NCI-H2029 (cell line): ENCODE measurements around the gene RAB3IL1.
"Not testable (repeated sequence)": the region's sequence is repeated elsewhere in the genome, so short reads cannot be mapped to it uniquely, and the experiment has no call there.

Experiments
- DNase-seq: peaks from one replicate; lab custom pipeline; 2025; lab: John Stamatoyannopoulos, UW

The RAB3IL1 gene

GRCh38 chr11:61885784-61886580, 31.4 kb downstream of the RAB3IL1 start:
- no peak for DNase-seq

DNA sequence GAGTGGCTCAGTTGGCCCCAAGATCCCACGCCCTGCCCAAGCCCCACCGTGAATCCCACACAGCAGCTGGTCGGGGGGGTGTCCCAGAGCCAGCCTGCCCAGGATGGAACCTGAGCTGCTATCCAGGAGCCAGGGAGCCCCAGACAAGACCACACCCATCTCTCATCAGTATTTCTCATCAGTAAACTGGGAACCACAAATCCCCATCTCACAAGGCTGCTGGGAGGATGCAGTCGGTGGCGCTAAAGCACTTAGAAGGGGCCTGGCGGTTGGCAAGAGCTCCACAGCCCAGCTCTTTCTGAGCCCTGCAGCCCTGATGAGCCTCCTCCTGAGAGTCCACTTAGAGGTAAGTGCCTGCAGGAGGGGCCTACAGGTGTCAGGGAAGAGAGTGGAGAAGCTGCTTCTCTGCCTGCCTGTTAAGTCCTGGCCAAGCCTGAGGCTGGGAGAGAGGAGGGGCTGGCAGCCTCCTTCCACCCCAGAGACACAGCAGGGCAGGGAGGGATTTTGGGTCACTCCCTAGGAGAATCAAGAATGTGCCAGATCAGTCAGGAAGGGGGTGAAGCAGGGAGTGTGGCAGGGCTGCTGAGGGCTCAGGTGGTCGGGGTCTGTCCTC, 32.1 kb downstream of the RAB3IL1 start:
- DNase-seq: no peak

DNA sequence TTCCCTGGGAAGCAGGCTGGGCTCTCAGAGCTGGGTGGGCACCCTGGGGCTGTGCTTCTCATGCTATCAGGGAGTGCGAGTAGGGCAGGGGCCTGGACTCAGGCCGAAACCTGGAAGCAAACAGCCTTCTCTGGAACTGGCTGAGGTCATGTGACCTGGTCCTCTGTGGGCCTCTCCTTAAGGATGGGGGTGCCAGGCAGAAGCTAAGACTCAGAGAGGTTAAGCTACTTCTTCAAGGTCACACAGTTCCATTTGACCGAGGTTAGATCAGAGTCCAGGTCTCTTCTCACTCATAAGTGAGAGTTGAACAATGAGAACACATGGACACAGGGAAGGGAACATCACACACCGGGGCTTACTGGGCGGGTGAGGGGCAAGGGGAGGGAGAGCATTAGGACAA, 33.4 kb downstream of the RAB3IL1 start:
- no peak for DNase-seq

GRCh38 chr11:61883327-61883726, 34.0 kb downstream of the RAB3IL1 start:
- no peak for DNase-seq

GRCh38 chr11:61882879-61883278, 34.5 kb downstream of the RAB3IL1 start:
- no peak for DNase-seq

DNA sequence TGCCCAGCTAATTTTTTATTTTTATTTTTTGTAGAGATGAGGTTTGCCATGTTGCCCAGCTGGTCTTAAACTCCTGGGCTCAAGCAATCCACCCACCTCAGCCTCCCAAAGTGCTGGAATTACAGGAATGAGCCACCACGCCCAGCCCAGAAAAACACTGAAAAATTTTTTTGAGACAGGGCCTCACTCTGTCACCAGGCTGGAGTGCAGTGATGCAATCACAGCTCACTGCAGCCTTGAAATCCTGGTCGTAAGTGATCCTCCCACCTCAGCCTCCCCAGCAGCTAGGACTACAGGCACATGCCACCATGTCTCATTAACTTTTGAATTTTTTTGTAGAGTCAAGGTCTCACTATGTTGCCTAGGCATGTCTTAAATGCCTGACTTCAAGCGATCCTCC, 35.1 kb downstream of the RAB3IL1 start:
- not testable (repeated sequence) for DNase-seq

DNA sequence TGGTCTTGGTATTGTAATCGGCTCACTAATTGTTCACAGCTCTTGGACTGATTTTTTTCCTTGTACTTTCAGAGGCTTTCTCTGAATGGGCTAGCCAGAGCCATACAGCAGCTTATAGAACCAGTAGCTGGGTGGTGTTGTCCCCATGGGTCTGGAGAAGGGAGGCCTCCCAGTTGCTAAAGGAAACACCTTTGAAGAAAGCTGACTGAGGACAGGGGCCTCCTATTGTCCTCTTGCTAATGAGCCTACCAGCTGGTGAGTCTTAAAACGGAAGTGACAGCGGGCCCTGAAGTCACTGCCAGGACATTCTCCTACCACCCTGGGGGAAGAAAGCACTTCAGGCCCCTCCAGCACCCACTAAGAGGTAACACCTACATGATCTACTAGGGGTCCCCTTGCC, 36.0 kb downstream of the RAB3IL1 start:
- no peak for DNase-seq

DNA sequence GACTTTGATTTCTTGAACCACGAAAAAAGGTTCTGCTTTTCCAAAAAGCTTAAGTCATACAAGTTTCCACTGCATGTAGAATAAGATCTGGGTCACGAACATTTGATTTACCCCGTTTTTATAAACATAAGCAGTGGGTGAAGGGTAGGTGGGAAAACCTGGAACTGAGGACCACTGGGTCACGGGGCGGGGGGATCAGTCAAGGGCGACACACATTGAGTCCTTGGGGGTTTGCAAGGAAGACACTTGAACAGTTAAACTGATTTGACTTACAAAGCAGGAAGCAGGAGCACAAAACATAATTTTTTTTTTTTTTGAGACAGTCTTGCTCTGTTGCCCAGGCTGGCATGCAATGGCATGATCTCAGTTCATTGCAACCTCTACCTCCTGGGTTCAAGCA, 36.9 kb downstream of the RAB3IL1 start:
- no peak for DNase-seq

DNA sequence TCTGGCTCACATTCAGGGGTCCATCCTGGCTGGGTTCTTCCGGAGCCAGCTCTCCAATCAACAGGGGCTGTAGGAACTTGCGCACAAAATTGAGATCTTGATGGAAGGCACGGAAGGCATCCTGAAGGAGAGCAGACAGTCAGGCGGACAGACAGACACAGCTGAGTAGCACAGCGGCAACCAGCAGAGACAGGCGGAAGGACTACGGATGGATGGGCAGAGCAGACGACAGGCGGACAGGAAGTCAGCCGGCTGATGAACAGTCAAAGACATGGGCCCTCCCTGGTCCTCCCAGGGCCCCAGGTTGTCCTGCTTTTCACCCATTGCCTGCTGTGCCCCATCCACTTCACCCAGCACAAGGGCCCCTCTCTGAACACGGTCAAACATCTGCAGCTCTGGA, 37.3 kb downstream of the RAB3IL1 start:
- DNase-seq: no peak

DNA sequence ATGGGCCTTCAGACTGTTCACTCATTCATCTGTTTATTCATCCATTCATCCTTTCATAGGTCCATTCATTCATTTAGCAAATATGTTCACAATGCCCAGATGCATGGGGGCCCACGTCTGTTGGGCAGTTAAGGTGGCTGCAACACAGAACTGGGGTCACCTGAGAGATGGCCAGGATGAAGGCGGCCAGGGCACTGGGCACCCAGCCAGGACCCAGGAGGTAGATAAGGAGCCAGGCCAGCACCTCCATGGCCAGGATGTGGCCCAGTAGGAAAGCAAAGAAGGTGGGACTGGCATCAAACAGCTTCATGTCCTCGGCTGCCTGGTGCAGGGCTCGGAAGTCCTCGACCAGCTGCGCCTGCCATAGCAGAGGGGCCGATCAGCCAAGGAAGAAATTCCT, 38.2 kb downstream of the RAB3IL1 start:
- DNase-seq: no peak

DNA sequence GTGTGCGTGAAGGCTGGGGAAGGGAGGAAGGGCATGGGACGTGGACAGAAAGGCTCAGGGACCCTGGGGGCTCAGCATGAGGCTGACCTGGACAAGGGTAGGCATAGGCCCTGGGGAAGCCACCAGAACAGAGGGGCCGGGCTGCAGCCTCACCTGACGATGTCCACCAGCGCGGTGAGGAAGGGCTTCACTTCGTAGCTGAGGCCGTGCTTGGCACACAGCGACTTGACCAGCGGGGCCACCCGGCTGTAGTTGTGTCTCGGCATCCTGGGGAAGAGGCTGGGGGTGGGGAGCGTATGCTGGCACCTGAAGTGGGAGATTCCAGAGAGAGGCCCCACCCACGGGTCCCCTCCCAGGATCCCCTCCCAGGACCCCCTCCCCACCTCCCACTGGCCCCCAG, 41.7 kb downstream of the RAB3IL1 start:
- no peak for DNase-seq

- DNase-seq: no peak
Measured at GRCh38 chr11:61874853-61875252, 42.5 kb downstream of the RAB3IL1 start.

- no peak for DNase-seq
Measured at GRCh38 chr11:61874377-61874809, 43.0 kb downstream of the RAB3IL1 start.

DNA sequence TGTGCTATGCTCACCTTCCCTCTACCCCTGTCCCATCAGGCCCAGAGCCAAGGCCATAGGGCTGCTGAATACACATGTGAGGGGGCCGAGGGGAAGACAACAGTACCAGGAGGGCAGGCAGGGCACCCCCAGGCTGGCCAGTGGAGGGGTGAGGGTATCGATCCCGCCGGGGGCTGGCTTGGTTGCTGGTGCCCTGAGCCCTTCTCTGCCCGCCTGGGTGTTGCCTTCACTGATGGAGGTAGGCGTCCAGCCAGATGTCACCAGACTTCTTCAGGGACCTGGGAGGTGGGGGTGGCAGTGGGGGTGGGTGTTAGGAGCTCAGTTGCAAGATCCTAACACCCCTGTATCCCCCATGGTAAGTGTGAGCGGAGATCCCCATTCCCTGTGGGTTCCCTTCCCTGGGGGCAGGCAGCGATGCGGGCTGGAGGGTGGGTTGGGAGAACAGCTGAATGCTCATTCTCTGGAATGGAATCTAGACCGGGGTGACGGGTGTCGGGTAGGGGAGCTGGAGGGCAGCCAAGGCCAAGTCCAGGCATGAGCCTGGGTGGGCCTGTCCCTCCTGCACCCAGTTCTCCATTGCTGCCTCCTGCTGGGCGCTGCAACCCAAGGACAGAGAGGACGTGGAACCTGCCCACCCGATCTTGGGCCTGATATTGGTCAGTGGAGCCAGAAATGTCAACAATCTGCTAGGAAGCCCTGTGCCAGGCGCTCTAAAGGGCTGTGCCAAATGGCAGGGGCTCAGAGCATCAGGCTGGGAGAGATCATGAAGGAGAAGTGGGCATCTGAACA, 43.6 kb downstream of the RAB3IL1 start:
- no peak for DNase-seq

DNA sequence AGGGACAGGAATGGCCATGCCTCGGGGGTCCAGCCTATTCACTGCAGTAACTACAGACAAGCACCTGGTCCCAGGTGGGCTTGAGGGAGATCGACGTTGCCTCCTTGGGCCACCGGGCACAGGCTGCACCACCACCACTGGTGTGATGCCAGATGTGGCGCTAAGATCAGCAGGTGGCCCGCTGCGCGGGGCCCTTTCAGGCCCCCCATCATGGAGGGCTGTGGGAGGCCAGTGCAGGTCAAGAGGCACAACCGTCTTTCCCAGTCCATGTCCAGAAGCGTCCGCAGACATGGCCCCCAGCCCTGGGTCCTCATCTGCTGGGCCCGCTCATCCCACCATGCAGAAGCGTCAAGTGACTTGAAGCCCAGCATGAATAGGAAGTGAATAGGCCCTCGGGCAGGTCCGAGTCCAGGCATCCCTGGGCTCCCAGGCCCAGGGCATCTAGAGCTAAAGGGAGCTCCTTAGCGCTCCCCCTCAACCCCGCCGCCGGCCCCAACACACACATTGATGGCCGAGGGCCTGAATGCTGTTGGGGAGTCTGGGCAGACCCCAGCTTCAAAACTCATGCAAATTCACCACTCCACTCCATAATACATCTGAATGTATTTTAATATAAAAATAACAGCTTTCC, 44.3 kb downstream of the RAB3IL1 start:
- DNase-seq: no peak

DNA sequence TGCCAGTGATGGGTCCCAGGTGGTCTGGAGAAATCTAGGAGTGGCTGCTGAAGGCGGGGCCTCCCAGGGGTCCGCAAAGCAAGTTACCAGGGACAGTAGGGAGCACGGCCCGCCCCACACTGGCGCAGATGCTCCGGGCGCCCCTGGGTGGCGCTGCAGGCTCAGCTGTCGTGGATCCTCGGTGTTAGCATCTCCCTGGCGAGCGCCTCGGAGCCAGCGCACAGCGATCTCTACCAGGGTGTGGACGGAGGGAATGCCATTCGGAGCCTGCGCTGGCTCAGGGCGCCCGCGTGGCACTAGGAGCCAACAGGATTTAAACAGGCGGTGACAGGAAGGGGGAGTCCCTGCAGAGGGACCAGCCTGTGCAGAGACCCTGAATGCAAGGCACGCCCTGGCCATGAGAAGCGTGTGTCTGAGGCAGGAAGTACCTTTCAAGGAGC, 46.2 kb downstream of the RAB3IL1 start:
- no peak for DNase-seq

- no peak for DNase-seq
Measured at GRCh38 chr11:61870541-61871031, 46.8 kb downstream of the RAB3IL1 start.

DNA sequence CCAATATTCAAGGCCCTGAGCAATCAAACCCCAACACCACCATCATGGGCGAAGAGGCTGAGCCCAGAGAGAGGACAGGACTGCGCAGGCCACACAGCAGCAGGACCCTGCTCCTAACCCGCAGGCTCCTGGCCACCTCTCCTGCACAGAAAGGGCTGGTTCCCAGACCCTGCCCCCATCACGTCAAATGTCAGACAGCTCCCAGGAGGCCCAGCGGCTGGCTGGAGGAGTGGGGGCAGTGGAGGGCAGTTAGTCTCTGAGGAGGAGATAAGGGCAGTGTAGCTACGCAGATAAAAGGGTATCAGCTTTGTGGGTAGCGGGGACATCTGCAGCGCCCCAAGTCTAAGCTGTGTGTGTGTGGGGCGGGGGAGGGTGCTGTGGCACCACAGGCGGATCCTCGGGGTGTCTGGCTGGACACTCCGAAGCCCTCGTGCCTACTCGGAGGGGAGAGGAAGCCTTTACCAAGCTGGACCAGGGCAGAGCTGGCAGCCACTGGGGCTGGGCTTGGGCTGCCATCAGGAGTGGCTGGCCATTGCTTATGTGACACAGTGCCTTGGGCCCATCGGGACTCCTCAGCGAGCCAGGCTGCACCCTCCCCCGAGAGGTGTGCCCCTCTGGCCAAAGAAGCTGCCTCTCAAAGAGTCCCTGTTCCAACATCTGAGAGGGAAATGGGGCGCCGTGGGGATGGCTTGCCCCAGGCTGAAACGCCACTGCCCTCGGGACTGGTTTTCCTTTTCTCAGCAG, 47.5 kb downstream of the RAB3IL1 start:
- DNase-seq: no peak

GRCh38 chr11:61869429-61869707, 48.0 kb downstream of the RAB3IL1 start:
- DNase-seq: no peak

DNA sequence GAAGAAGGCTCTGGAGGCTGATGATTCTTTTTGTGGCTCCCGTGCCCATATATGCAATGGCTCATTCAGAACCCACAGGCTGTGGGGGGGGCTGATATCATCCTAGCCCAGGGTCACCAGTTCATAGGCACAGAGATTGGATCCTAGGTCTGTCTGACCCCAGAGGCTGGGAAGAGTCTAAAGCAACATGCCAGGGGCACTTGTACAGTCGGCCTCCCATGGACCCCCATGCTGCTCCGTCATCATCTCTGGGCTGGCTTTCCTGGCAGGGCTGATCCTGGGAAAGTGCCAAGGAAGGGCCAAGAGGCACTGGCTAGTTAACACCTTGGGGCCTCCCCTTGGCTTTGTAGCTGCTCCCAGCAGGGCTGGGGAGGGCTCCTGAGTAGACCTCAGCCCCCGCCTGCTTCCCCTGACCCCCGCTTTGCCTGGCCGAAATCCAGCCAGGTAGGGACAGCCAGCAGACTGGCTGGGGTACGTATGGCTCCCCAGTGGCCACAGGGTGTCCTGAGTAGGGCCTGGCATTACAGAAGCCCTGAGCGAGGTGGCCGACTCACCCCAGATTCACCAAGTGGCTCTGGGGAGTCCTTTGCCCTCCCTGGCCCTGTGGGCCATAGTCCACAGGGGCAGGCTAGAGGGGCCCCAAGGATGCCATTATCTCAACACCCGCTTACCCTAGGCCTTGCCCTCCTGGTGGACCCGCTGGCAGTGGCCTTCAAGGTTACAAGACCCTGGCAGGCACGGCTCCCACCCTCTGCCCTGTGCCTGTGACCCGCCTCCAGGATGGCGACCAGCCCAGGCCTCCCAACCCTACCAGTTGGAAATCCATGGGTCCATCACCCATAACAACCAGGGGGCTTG, 48.6 kb downstream of the RAB3IL1 start:
- DNase-seq: no peak

DNA sequence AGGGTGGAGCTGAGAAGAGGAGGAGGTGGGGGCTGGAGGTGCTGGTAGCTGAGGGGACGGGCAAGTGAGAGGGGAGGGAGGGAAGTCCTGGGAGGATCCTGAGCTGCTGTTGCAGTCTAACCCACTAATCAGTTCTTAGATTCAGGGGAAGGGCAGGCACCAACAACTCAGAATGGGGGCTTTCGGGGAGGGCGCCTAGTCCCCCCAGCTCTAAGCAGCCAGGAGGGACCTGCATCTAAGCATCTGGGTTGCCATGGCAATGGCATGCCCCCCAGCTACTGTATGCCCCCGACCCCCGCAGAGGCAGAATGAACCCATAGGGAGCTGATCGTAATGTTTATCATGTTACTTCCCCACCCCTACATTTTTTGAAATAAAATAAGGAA, 50.4 kb downstream of the RAB3IL1 start:
- no peak for DNase-seq
